22Rv1 (cell line): Measurements from ENCODE around the gene IL36A.

ENCODE experiments used
- H3K27ac ChIP-seq: fragments of 450-650 bp; 2 replicates; pipeline ENCODE4 v1.5.1; 2017
- CTCF ChIP-seq: fragments of 450-650 bp; IDR thresholded peaks from 2 replicates; pipeline ENCODE4 v1.5.1; 2017; ENCODE audit warnings: mild to moderate bottlenecking
- ZFX ChIP-seq: fragments of 450-650 bp; IDR thresholded peaks from 2 replicates; pipeline ENCODE4 v1.6.1; 2017; ENCODE audit warnings: antibody characterized with exemption, borderline replicate concordance

IL36A gene

GRCh38 chr2:113009622-113010021 is 4.4 kb downstream of the IL36A start:
- no peak overlapping the region for H3K27ac ChIP-seq
- no peak for TF ChIP-seq ZFX
- no peak for TF ChIP-seq CTCF

- no peak overlapping the region for H3K27ac ChIP-seq
- TF ChIP-seq CTCF (no peak), ZFX (no peak)
Measured at GRCh38 chr2:113010088-113010487, 4.8 kb downstream of the IL36A start.

GRCh38 chr2:113011108-113011507 is 5.8 kb downstream of the IL36A start:
- TF ChIP-seq CTCF (no peak), ZFX (no peak)
- H3K27ac ChIP-seq = no peak overlapping the region

DNA sequence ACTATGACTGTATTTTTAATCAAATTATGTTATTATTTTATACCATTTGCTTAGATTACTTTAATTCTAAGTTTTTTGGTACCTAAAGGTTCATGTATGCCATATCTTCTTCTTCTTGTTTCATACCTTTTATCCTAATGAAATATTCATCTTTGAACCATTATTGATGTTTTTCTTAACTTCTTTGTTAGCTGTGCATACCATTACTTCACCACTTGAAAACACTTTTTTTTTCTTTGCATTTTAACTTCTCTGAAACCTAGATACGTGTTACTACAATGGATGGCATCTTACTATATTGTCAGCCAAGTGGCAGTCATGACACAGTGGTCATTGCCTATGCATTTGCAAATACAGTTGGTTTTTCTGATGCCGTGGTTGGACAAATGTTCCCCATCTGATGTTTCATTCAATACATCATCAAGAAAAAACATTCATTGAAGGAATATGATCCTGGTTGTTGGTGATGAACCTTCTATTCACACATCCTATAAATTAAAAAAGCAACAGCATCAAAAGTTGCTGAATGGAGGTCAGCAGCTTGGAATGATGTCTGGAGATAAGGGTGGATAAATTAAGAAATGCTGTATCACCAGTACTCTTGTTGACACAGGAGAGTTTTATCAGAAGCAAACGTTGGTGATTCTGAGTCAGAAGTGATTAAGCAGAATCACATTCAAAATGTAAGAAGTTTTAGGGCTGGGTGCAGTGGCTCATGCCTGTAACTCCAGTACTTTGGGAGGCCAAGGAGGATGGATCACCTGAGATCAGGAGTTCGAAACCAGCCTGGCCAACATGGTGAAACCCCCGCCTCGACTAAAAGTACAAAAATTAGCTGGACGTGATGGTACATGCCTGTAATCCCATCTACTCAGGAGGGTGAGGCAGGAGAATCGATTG is 7.4 kb downstream of the IL36A start:
- no peak for TF ChIP-seq CTCF
- TF ChIP-seq ZFX = no peak
- no peak overlapping the region for H3K27ac ChIP-seq

DNA sequence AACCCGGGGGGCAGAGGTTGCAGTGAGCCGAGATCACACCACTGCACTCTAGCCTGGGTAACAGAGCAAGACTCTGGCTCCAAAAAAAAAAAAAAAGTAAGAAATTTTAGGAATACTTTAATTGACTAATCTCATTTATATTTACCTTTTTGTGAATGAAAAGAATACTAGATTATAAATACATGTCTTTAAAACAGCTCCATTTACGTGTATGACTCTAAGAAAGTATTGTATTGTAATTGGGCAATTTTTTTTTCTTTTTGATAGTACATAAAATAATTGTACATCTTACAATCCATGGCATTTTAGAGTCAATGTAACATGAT is 8.0 kb downstream of the IL36A start:
- TF ChIP-seq ZFX (no peak), CTCF (no peak)

DNA sequence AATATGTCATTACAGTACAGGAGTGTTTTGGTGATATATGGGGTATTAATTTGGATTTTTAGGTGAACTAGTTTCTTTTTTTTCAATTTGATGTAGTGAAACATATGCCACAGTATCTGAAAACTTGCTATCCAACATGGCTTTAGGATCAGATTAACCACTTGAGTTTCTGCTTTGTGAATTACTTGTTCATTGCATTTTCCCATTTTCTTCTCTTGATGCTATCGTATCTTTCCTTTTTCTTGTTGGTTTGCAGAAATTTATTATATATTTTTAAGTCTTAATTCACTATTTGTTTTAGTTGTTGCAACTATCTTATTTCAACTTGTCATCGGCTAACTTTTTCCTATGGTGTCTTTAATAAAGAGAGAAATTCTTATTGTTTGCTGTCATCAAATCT is 8.8 kb downstream of the IL36A start:
- no peak for TF ChIP-seq CTCF
- no peak for TF ChIP-seq ZFX
- no peak overlapping the region for H3K27ac ChIP-seq

More for the DNA sequence above, 8.0 kb downstream of the IL36A start:
- H3K27ac ChIP-seq = no peak overlapping the region

GRCh38 chr2:113015042-113015441 is 9.8 kb downstream of the IL36A start:
- TF ChIP-seq CTCF = no peak
- no peak for TF ChIP-seq ZFX
- no peak overlapping the region for H3K27ac ChIP-seq
